Activated T-helper 9 cell treated with anti-CD3 and anti-CD28 coated beads, Interleukin-2, amount 50 U/mL, for 16 hours (primary cell): Measurements from ENCODE around the gene BAG1.

Experiments used
- DNase-seq: peaks from one replicate; pipeline ENCODE4 v3.0.0-alpha.2; 2020; ENCODE audit warnings: low read depth

Gene BAG1

DNA sequence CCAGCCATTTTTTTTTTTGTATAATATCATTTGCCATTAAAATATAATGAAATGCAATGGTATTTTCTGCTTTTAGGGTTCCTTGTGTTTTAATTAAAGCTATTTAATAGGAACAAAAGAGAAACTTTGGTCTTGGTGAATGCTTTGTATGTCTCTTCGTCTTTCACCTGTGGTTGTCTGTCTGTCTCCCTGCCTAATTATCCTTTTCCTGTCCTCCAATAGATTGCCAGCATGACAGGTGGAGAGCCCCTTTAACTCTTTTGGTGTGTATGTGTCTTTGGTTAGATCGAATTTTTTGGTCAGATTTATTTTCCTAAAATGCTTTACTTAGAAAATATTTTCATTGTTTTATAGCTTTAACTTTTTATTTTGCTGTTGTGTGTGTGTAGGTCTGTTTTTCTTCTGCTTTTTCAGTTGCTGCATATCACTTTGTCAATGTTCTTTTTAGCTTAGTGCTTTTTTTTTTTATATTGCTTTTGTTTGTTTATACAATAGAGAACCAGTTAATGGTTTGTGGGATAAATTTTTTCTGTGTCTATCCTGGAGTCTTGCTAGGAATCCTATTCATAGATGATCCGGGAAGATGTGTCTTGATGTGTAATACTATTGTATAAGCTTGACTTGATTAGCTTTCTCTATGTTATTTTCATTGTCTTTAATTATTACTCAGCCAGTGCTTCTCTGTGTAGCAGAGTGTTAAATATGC lies 8.9 kb upstream of the BAG1 start:
- DNase-seq: no peak

DNA sequence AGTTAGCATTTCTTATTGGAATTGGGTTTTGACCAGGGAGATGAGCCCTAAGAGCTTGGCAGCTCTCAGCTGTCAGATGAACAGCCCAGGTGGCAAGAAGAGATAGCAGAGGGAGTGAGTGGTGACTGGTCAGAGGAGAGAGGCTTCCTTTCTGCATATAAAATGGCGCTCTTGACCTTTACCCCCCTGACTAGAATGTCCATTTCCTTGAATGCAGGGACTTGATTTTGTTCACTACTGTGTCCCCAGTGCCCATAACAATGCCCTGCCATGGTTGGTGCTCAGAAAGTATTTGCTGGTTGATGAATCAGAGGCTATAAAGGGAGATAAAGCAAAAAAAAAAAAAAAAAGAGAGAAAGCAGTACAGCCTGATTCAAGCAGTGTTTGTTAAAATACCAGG lies 7.6 kb upstream of the BAG1 start:
- DNase-seq: no peak

DNA sequence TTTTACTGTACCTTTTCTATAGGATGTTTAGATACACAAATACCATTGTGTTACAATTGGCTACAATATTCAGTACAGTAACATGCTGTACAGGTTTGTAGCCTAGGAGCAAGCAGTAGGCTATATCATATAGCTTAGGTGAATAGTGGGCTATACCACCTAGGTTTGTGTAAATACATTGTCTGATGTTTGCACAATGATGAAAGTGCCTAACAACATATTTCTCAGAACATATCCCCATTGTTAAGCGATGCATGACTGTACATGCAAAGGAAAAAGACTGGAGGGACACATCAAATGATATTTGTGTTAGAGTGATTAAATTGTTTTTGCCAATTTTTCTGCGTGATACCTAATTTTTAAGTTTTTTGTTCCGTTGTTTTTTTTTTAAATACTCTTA lies 5.6 kb upstream of the BAG1 start:
- no peak for DNase-seq

DNA sequence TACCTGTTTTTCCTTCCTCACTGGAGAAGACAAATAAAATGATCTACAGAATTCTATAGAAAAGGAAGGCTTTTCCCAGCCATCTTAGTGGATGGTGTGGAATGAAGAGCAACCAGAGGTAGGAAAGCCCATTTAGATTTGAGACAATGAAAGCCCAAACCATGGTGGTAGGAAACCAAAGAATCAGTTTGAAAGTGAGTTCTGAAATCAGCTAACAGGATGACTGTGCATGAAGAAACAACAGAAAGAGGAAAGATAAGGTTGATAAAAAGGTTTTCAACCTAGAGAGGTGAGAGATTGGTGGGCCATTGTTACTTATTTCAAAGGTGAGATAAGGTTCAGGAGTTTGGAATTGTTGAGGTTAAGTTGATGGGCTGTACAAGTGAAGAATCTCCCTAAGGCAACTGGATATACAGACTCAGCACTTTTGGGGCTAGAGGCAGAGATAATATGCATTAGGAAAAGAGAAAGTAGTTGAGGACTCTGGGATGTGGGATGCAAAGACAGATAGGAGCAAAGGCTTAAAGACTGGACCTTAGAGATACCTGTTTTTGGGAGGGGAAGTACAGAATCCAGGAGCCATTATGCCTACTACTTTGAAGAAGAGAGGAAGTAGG lies 2.8 kb upstream of the BAG1 start:
- no peak for DNase-seq

DNA sequence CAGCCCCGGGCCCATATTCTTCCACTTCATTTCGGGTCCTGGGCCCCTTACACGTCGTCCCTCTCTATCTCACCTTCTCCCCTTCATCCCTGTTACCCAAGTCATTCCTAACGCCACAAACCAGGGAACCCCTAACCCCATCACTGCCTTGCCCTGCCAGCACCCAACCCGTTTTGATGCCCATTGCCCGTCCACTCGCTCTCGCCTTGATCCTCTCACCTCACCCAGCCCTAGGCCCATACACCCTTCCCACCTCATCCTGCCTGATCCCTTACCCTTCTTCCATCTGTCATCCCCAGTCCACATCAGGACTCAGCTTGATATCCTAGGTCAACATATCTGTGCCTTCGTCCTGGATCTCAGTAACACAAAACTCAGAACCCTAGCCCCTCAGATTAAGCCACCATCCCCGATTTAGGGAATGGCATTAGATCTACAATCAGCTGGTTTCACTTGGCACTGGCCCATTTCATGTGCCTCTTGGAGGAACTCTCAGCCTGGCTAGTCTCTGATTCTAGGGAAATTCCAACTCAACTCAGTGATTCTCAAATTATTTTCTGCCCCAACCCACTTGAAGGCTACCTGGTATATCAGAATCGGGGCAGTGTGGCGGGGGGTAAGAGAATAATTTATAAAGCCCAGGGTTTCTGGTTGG lies 830 bp upstream of the BAG1 start:
- DNase-seq: no peak

- peak; percentile 25 for DNase-seq
Measured at GRCh38 chr9:33264003-33264472, 470 bp downstream of the BAG1 start.

GRCh38 chr9:33263131-33264002 lies 1.1 kb downstream of the BAG1 start:
- DNase-seq: no peak

DNA sequence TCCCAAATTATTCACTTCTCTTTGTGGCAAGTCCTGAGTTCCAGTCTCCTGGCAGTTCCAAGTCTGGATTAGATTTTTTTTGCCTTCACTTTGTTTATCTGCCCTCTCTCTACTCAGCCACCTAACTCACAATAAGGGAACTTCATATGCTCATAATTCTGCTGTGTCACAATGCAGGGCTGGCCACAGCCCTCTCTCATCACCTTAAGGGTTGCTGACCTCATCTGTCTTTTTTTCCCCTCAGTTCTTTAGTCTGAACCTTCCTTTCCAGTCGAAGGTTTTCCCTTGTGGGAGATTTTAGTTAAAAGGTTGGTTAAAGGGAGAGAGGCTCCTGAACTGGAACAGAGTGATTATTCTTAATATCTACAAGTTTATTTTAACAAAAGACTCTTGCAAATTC lies 4.1 kb downstream of the BAG1 start:
- no peak for DNase-seq

DNA sequence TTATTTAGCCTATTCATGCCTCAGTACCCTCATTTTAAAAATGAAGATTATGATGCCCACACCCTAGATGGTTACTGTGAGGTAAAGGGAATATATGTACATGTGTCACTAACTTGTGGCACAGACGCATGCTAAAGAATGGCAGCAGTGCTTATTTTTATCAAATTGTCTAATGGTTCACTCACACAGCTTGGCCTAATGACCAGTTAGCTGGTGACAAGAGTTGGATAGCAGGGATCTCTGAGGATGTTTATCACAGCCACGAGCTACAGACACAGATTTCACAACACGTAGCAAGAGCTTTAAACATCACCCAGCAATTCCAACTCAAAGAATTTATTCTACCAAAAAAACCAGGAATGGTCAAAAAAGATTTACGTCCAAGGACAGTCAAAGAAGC lies 7.2 kb downstream of the BAG1 start:
- no peak for DNase-seq

- no peak for DNase-seq
Measured at GRCh38 chr9:33256236-33256635, 8.3 kb downstream of the BAG1 start.

DNA sequence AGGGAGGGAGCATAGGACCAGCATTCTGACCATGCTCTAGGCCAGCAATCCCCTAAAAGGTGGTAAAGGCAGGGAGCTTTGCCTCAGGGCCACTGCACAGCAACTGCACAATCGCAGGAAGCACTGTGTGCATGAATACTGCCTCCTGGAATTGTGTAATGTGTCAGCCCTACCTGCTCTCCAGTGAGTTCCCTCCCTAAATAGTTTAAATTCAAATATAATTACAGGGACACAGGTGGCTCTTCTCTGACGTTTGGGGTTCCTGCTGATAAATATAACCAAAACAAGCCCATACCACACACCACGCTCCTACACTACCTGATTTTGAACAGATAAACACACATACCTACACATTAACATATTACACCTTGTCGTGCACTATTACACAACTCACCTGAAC lies 9.0 kb downstream of the BAG1 start:
- no peak for DNase-seq

DNA sequence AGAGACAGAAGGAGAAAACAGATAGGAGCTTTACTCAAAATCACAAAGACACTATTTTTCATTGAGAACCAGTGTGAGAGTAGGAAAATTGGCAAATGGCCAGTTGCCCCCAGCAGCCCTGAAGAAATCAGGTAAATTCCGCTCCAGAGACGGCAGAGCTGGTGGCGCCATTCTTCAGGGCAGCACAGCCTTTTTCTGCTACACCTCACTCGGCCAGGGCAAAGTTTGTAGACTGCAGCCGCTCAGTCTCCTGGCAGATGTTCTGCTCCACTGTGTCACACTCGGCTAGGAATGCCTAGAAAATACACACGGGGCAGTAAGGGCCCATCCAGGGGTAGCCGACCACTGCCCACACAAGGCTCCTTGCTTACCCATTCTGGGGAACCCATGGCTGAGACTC lies 9.5 kb downstream of the BAG1 start:
- DNase-seq: no peak

DNA sequence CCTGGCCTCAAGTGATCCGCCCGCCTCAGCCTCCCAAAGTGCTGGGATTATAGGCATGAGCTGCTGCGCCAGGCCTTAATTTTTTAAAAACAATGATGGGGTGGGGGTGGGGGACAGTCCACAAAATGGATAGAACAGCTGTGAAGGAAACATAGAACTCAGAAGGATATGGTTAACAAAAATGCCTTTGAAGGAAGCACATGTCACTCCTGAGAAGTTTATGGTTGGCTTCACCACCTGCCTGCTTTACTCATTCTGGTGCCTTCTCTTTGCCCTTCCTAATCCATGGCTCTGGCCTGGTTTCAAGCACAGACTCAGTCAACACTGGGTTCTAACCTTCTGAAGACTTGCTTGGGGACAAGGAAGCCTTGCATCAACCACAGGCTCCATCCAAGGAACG lies 10.3 kb downstream of the BAG1 start:
- no peak for DNase-seq

DNA sequence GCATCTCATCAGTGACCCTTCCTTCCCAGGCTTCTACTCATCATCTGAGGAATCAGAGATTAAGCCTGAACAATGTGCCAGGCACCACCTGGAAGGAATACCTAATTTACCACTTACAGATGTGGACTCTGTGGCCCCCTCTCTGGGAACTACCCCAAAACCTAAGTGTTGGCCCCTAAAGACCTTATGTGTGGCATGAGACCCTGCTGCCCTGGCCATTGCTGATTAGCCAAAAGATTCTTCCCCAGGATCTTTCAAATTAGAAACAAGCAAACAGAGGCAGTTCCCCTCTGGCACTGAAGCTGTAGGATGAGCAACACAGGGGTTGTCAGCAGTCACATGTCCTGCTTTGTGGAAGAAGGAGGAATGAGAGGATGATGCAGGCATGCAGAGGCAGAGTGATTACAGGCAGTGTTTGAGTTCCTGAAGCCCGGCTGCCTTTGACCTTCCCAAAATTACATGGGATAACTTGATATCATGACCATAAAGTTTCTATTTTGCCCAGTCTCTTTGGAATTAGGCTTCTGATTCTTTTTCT lies 14.0 kb downstream of the BAG1 start:
- no peak for DNase-seq

GRCh38 chr9:33249983-33250382 lies 14.5 kb downstream of the BAG1 start:
- no peak for DNase-seq

DNA sequence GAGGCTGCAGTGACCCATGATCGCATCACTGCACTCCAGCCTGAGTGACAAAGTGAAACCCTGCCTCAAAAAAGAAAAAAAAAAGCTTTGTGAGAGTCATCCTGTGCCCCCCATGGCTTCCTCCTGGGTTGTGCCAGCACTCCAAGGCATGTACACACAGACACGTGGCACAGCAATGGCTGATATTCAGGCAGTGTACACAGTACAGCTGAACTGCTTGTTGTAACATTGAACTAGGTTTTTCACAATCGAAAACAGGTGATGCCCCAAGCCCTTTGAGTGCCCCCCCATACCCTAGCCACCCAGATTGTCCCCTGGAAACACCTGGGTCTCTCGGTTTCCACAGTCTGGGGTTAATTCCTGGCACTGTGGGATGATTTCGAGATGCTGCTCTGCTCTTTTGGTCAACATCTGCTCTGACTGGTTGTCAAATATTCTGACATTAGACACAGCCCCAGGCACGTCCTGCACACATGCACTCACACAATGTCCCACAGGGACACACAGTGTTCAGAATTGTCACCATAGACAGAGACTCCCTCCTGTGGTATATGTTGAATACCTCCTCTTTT lies 15.3 kb downstream of the BAG1 start:
- no peak for DNase-seq

GRCh38 chr9:33248606-33249005 lies 15.9 kb downstream of the BAG1 start:
- DNase-seq: no peak

DNA sequence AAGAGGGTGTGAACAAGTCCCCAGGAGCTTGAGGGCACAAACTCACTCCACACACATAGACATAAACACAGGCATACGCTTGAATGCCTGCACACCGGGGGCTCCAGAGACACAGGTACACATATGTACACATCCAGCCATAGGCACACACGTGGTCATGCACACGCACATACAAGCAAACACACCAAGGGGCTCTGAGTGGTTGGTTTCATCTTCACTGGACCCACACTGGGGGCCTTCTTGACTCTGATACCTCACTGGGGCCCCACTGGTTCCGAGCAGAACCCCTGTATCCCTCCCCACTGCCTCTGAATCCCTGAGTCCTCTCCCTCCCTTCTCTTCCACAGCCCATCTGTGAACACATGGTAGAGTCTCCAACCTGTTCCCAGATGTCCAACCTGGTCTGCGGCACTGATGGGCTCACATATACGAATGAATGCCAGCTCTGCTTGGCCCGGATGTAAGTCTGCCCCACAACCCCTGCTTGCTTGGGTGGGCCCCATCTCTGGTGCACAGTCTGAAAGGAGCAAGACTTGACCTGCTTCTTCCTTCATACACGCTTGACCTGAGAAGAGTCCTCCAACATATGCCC lies 18.1 kb downstream of the BAG1 start:
- no peak for DNase-seq

- DNase-seq: no peak
Measured at GRCh38 chr9:33245341-33245740, 19.2 kb downstream of the BAG1 start.

- no peak for DNase-seq
Measured at GRCh38 chr9:33244137-33244784, 20.2 kb downstream of the BAG1 start.

DNA sequence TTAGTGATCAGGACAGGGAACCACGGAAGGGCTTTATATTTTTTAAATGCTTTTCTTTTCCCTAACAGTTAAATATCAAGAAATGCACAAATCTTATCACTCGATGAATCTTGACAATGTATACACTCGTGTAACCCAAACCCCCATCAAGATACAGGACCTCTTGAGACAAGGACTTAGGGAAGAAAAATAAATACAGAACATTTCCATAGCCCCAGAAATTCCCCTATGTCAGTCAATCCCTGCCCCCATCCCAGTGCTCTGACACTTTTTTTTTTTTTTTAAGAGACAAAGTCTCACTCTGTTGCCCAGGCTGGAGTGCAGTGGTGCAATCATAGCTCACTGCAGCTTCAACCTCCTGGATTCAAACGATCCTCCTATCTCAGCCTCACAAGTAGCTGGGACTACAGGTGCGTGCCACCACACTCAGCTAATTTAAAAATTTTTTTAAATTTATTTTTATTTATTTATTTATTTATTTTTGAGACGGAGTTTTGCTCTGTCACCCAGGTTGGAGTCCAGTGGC lies 21.8 kb downstream of the BAG1 start:
- DNase-seq: no peak
